ENCODE data around the gene SH3GL3.

DNA sequence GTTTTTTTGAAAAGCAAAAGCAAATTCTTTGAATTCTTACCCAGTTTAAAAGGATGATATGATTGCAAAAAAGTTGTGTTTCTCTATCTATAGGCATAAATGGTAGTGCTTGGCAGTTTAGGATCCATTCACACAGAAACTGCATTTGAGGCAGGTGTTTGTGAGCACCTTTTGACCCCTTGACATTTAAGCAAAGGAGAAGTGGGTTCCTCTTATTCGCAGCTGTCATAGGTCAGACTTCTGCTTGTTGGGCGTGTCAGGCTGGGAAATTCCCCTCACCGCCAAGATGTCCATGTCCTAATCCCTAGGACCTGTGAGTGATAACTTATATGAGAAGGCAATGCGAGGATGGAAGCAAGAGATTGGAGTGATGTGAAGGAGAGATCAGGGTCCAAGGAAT is 67.4 kb downstream of the SH3GL3 start:
- TF ChIP-seq, protein P1, sequence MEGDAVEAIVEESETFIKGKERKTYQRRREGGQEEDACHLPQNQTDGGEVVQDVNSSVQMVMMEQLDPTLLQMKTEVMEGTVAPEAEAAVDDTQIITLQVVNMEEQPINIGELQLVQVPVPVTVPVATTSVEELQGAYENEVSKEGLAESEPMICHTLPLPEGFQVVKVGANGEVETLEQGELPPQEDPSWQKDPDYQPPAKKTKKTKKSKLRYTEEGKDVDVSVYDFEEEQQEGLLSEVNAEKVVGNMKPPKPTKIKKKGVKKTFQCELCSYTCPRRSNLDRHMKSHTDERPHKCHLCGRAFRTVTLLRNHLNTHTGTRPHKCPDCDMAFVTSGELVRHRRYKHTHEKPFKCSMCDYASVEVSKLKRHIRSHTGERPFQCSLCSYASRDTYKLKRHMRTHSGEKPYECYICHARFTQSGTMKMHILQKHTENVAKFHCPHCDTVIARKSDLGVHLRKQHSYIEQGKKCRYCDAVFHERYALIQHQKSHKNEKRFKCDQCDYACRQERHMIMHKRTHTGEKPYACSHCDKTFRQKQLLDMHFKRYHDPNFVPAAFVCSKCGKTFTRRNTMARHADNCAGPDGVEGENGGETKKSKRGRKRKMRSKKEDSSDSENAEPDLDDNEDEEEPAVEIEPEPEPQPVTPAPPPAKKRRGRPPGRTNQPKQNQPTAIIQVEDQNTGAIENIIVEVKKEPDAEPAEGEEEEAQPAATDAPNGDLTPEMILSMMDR (IDR thresholded peaks at IDR 0.05), result no peak
- TF ChIP-seq POLR2A (IDR thresholded peaks at IDR 0.05), result no peak

Data from lower leg skin (tissue), 3 donors.